Activated T-cell treated with anti-CD3 and anti-CD28 coated beads, Interleukin-2, amount 50 U/mL, for 24 hours (primary cell): ENCODE results near the gene IL1RAPL2.
"Not testable (repeated sequence)": the region's sequence is repeated elsewhere in the genome, so short reads cannot be mapped to it uniquely, and the experiment has no call there.

Source experiments
- DNase-seq: peaks from one replicate; pipeline ENCODE4 v3.0.0-alpha.2; 2020
- H3K27ac Mint-ChIP-seq: 2 replicates; pipeline ENCODE4 v1.8.0; 2020; ENCODE audit warnings: mild to moderate bottlenecking, mixed read lengths
- H3K27me3 Mint-ChIP-seq: 2 replicates; pipeline ENCODE4 v1.8.0; 2020; ENCODE audit warnings: mixed read lengths
- H3K36me3 Mint-ChIP-seq: 2 replicates; pipeline ENCODE4 v1.8.0; 2020; ENCODE audit warnings: low read depth, mixed read lengths
- H3K4me1 Mint-ChIP-seq: 2 replicates; pipeline ENCODE4 v1.8.0; 2020; ENCODE audit warnings: low read depth, mixed read lengths
- H3K4me3 Mint-ChIP-seq: 2 replicates; pipeline ENCODE4 v1.8.0; 2020; ENCODE audit warnings: mild to moderate bottlenecking, moderate library complexity, mixed read lengths
- H3K9me3 Mint-ChIP-seq: 2 replicates; pipeline ENCODE4 v1.8.0; 2020; ENCODE audit warnings: mixed read lengths

The IL1RAPL2 gene

DNA sequence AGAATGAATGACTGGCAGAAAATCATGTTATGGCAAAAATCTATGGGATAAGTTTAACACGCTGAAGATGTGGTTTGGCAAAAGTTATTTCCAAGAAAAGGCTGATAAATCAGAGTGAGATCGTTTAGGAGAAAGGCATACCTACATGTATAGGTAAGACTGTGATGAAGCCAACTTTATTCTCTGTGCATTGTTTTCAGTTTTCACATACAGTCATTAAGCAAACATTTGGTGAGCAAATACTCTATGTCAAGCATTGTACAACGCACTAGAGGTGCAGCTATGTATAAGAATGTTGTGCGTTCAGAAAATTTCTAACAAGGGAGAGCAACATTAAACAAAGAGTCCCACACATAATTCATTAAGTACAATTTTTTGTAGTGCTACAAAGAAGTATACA, 532.8 kb downstream of the IL1RAPL2 start:
- DNase-seq = no peak
- no peak overlapping the region for H3K27ac Mint-ChIP-seq
- H3K9me3 Mint-ChIP-seq = peaks cover 2% of the 10 kb centered on the region
- no peaks in the 10 kb centered on the region for H3K4me1 Mint-ChIP-seq
- H3K36me3 Mint-ChIP-seq = no peaks in the 10 kb centered on the region
- no peak overlapping the region for H3K4me3 Mint-ChIP-seq
- H3K27me3 Mint-ChIP-seq = peaks cover 14% of the 10 kb centered on the region

DNA sequence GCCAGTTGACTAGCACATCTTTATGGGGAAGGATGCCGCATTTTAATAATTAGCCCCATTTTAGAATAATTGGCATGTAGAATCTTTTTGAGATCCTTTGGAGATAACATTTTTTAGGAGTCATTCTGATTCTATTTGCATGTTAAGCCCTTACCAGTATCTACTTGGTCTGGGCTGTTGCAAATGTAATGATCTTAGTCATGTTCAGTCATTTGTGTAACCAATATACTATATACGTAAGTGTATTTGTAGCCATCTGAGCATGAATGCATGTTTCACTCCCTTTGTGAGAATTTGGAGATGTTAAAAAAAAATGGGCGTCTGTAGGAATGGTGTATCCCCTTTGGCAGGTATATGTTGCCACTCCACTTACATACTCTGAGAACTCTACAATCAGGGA, 535.4 kb downstream of the IL1RAPL2 start:
- no peak overlapping the region for H3K4me3 Mint-ChIP-seq
- H3K27ac Mint-ChIP-seq = no peak overlapping the region
- H3K9me3 Mint-ChIP-seq = peaks cover 2% of the 10 kb centered on the region
- no peaks in the 10 kb centered on the region for H3K4me1 Mint-ChIP-seq
- no peaks in the 10 kb centered on the region for H3K36me3 Mint-ChIP-seq
- peaks cover 8% of the 10 kb centered on the region for H3K27me3 Mint-ChIP-seq
- DNase-seq = no peak

DNA sequence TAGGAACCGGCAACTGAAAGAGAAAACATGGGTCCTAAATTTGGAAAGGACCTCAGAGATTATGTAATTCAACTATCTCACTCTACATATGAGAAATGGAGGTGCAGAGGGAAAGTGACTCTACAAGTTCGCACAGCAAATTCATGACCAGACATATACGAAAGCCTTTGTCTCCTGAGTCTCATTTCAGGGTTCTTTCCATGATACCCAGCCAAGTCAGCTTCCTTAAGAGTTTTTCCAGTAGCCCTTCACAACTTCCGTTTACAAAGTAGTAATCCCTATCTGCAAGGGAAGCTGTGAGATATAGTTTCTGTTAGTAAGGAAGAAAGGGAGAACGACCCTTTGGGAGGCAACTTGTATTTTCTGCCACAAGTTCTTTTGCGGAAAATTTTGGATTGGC, 543.9 kb downstream of the IL1RAPL2 start:
- no peaks in the 10 kb centered on the region for H3K36me3 Mint-ChIP-seq
- H3K27ac Mint-ChIP-seq = no peak overlapping the region

DNA sequence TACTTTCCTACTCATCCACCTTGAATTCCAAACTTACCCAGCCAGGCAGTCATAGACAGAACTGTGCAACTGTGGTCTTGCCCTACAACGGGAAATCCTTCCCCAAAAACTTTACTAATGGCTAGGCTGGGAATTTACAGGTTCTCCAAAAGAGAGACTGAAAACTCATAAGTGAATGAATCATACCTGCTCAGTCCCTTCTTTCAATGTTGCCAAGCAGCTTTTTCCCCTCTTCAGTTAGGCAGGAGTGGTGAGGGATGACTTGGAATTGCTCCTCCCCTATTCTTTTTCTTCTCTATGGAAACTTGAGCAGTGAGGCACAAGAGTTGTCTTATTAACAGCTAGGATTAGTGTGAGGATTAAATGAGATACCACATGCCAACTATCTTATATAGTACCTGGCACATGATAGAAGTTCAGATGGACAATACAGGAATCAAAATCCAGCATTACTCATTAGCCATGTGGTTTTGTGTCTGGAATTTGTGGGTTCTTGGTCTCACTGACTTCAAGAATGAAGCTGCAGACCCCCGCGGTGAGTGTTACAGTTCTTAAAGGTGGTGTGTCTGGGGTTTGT, 548.6 kb downstream of the IL1RAPL2 start:
- Mint-ChIP-seq H3K4me1 (no peaks in the 10 kb centered on the region), H3K27me3 (peaks cover 20% of the 10 kb centered on the region), H3K9me3 (no peaks in the 10 kb centered on the region), H3K27ac (no peak overlapping the region), H3K4me3 (no peak overlapping the region), H3K36me3 (no peaks in the 10 kb centered on the region)
- no peak for DNase-seq

More for the DNA sequence above, 543.9 kb downstream of the IL1RAPL2 start:
- Mint-ChIP-seq H3K27me3 (peaks cover 9% of the 10 kb centered on the region), H3K9me3 (peaks cover 6% of the 10 kb centered on the region), H3K4me1 (no peaks in the 10 kb centered on the region), H3K4me3 (no peak overlapping the region)
- no peak for DNase-seq

DNA sequence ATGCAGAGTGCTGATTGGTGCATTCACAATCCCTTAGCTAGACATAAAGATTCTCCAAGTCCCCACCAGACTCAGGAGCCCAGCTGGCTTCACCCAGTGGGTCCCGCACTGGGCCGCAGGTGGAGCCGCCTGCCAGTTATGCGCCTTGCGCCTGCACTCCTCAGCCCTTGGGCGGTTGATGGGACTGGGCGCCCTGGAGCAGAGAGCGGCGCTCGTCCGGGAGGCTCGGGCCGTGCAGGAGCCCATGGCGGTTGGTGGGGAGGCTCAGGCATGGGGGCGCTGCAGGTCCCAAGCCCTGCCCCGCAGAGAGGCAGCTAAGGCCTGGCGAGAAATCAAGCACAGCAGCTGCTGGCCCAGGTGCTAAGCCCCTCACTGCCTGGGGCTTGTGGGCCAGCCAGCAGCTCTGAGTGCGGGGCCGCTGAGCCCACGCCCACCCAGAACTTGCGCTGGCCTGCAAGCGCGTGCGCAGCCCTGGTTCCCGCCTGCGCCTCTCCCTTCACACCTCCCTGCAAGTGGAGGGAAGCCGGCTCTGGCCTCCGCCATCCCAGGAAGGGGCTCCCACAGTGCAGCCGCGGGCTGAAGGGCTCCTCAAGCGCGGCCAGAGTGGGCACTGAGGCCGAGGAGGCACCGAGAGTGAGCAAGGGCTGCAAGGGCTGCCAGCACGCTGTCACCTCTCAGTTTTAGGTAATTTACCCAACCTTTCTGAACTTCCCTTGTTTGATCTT, 549.8 kb downstream of the IL1RAPL2 start:
- H3K36me3 Mint-ChIP-seq, H3K4me3 Mint-ChIP-seq, H3K9me3 Mint-ChIP-seq, DNase-seq, H3K27ac Mint-ChIP-seq, H3K4me1 Mint-ChIP-seq: not testable (repeated sequence)
- H3K27me3 Mint-ChIP-seq = peaks cover 21% of the 10 kb centered on the region

DNA sequence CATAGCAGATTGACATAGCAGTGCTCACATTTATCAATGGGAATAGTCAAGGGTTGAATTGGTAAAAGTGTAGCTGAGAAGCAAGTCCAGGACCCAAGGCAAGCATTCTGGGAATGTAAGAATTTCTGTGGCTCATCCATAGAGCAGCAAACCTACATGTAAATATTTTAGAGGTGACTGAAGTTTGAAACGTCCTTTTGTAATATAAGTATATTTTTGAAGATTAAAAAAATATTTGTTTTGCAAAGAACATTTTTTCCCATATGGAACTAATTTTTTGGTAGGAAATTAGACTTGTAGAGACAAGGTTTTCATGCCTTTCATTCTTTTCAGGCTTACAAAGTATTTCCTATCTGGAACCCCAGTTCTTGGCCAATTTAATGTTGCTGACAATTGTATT, 550.5 kb downstream of the IL1RAPL2 start:
- H3K36me3 Mint-ChIP-seq = no peaks in the 10 kb centered on the region
- no peak overlapping the region for H3K27ac Mint-ChIP-seq
- no peaks in the 10 kb centered on the region for H3K9me3 Mint-ChIP-seq
- no peak for DNase-seq
- peaks cover 23% of the 10 kb centered on the region for H3K27me3 Mint-ChIP-seq
- no peak overlapping the region for H3K4me3 Mint-ChIP-seq
- no peaks in the 10 kb centered on the region for H3K4me1 Mint-ChIP-seq

DNA sequence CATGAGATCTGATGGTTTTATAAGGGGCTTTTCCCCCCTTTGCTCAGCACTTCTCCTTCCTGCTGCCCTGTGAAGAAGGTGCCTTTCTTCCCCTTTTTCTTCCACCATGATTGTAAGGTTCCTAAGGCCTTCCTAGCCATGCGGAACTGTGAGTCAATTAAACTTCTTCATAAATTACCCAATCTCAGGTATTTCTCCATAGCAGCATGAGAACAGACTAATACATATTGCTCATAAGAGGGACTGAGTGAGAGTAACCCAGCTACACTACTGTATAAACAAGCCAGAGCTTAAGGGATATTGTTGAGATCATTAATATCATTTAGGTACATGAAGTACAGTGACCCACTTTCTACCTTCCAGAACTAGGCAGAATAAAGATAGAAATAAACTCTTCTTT, 551.6 kb downstream of the IL1RAPL2 start:
- H3K9me3 Mint-ChIP-seq = no peaks in the 10 kb centered on the region
- peaks cover 28% of the 10 kb centered on the region for H3K27me3 Mint-ChIP-seq
- no peaks in the 10 kb centered on the region for H3K4me1 Mint-ChIP-seq
- H3K36me3 Mint-ChIP-seq = no peaks in the 10 kb centered on the region
- H3K4me3 Mint-ChIP-seq = no peak overlapping the region
- no peak for DNase-seq
- no peak overlapping the region for H3K27ac Mint-ChIP-seq

DNA sequence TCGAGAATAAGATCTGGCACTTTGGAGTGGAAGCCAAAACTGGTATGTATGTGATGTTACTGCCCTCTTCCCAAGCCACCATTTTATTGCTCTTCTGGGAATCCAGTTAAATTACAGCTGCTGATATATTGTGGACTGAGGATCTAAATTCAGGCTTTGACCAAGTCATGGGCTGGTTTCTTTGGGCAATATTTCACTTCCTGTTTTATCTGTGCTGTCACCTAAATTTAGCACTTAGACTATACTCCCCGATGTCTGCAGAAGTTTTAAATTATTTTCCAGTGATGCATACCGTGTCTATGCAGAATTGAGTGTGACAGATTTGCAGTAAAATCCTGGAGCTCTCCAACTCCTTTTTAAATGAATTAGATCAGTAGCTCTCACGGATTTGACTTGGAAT, 554.5 kb downstream of the IL1RAPL2 start:
- H3K4me1 Mint-ChIP-seq = no peaks in the 10 kb centered on the region
- H3K27me3 Mint-ChIP-seq = peaks cover 38% of the 10 kb centered on the region
- DNase-seq = no peak
- no peaks in the 10 kb centered on the region for H3K9me3 Mint-ChIP-seq
- H3K36me3 Mint-ChIP-seq = no peaks in the 10 kb centered on the region
- no peak overlapping the region for H3K27ac Mint-ChIP-seq
- no peak overlapping the region for H3K4me3 Mint-ChIP-seq

DNA sequence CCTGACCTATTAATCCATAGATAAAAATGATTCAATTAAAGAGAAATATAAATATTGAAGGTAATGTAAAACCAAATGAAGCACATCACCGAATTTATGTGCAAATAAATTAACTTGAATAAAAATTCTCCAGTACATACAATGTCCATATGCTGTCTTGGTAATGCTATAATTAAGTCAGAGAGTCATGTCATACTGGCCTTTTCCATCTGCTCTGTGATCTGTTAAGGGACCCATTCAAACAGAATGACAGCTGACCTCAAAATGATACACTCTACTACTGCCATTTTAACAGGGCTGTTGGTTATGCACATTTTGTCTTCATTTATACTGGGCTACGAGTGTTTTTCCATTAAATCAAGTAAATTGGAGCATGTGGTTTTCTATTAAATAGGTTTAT, 555.2 kb downstream of the IL1RAPL2 start:
- Mint-ChIP-seq H3K9me3 (no peaks in the 10 kb centered on the region), H3K27ac (no peak overlapping the region), H3K4me3 (no peak overlapping the region), H3K27me3 (peaks cover 38% of the 10 kb centered on the region), H3K4me1 (no peaks in the 10 kb centered on the region), H3K36me3 (no peaks in the 10 kb centered on the region)
- no peak for DNase-seq

DNA sequence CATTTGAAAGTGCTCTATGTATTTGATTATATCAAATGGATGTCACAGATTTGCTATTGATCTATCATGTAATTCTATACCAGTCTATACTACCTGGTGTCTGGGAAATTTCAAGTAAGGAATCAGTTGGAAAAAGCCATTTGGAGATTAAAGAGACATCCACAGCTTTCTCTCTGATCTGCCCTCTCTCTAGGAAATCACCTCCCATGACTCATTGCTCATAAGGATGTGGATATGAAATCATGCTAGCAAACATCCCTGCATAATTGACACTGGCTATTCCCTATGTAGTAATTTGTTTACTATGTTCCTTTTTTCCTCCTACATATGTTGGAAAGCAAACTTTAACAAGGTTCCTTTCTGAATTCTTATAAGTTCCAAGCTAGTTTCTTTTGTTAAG, 560.2 kb downstream of the IL1RAPL2 start:
- no peak for DNase-seq
- H3K27me3 Mint-ChIP-seq = peaks cover 25% of the 10 kb centered on the region
- no peaks in the 10 kb centered on the region for H3K36me3 Mint-ChIP-seq
- H3K4me3 Mint-ChIP-seq = no peak overlapping the region
- no peak overlapping the region for H3K27ac Mint-ChIP-seq
- no peaks in the 10 kb centered on the region for H3K4me1 Mint-ChIP-seq
- H3K9me3 Mint-ChIP-seq = no peaks in the 10 kb centered on the region

DNA sequence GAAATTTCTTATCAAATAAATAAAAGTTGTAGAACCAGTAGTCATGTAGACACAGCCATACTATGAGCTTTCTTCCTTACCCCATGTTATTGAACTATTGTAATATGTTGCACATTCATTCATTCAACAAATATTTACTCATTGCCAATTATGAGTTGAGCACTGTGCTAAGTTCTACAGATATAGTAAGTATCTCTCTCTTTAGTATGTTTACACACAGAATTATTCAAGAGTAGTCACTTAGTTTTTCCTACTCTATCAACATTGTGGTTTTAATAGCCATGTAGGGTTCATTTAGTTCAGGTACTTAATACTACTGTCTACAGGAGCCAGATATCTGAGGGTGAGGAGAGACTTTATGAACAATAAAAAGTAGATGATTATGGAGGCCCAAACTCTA, 568.3 kb downstream of the IL1RAPL2 start:
- Mint-ChIP-seq H3K4me1 (no peaks in the 10 kb centered on the region), H3K9me3 (no peaks in the 10 kb centered on the region), H3K36me3 (no peaks in the 10 kb centered on the region), H3K4me3 (no peak overlapping the region), H3K27ac (no peak overlapping the region), H3K27me3 (peaks cover 12% of the 10 kb centered on the region)
- no peak for DNase-seq

DNA sequence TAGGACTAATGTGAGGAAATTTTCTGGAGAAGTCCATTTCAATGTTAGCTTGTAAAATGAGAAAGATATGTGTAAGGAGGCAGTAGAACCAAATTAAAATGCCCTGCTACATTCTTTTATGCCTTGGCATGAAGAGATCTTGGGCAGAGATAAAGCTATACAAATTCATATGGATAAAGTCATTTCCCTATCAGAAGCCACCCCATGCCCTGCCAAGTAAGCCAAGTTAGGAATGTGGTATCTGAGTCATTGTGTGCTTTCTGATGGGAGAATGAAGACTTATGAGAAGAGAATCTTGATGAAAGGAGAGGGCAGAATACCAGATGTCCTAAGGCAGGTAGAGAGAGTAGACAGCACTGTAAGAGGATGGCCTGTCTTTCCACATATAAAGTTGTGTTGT, 570.8 kb downstream of the IL1RAPL2 start:
- H3K36me3 Mint-ChIP-seq = no peaks in the 10 kb centered on the region
- no peaks in the 10 kb centered on the region for H3K9me3 Mint-ChIP-seq
- no peak overlapping the region for H3K27ac Mint-ChIP-seq
- H3K4me1 Mint-ChIP-seq = no peaks in the 10 kb centered on the region
- DNase-seq = no peak
- peaks cover 7% of the 10 kb centered on the region for H3K27me3 Mint-ChIP-seq
- no peak overlapping the region for H3K4me3 Mint-ChIP-seq

DNA sequence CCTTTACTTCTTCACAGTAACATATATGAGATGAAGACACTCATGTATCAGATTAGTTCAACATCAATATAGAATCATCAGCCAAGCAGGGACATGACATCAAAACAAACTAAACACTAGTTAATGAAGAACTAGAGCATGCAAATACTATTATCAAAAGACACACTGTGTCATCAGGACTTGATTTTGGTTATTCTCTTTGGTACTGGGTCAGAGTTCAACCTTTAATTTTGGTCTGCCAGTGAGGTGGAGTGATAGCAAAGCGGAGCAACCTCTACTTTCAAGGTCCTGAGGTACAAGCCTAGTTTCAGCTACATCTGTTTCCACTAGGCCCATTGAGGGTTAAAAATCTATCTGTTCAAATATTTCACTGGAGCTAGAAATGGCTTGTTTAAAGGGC, 584.0 kb downstream of the IL1RAPL2 start:
- H3K27me3 Mint-ChIP-seq = peaks cover 15% of the 10 kb centered on the region
- no peak overlapping the region for H3K4me3 Mint-ChIP-seq

DNA sequence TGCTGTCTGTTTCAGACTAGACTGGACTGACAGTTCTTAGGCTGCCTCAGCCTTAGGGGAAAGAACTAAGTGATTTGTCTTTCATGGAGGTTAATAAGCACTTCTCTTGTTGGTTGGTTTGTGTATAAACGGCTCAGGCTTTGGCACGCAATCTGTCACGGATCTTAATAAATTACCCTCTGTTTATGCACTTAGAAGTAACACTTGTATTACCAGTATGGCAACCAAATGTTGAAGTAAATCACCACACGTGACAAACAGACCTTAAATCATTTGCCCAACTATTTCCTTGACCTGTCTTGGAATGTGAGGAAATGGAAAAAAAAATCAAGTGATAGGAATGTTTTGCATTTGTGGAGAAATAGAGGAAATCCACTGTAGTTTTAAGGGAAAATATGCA, 584.6 kb downstream of the IL1RAPL2 start:
- H3K4me1 Mint-ChIP-seq = no peaks in the 10 kb centered on the region
- H3K9me3 Mint-ChIP-seq = no peaks in the 10 kb centered on the region
- peaks cover 15% of the 10 kb centered on the region for H3K27me3 Mint-ChIP-seq
- H3K4me3 Mint-ChIP-seq = no peak overlapping the region
- no peaks in the 10 kb centered on the region for H3K36me3 Mint-ChIP-seq
- no peak overlapping the region for H3K27ac Mint-ChIP-seq
- DNase-seq = no peak

More for the DNA sequence above, 584.0 kb downstream of the IL1RAPL2 start:
- H3K9me3 Mint-ChIP-seq = no peaks in the 10 kb centered on the region
- no peaks in the 10 kb centered on the region for H3K36me3 Mint-ChIP-seq
- H3K4me1 Mint-ChIP-seq = no peaks in the 10 kb centered on the region
- no peak overlapping the region for H3K27ac Mint-ChIP-seq
- DNase-seq = no peak

DNA sequence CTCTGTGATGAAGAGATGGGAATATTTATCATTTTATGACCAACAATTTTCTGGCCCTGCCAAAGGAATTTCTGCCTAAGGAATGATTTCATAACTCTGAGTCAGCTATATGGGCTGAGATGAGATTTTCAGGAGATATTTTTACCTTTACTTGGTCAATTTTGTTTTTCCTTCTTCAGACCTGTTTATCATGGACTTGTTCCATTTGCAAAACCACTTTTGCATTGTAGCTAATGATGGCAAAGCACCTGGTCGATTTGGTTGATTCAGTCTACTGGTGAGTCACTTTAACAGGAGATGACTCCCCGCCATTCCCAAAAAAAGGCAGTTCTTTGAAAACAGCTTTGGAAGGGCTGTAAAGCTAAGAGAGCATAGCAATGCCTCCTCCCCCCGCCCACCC, 601.2 kb downstream of the IL1RAPL2 start:
- H3K27ac Mint-ChIP-seq = no peak overlapping the region
- H3K4me1 Mint-ChIP-seq = no peaks in the 10 kb centered on the region
- no peaks in the 10 kb centered on the region for H3K36me3 Mint-ChIP-seq
- H3K4me3 Mint-ChIP-seq = no peak overlapping the region
- H3K27me3 Mint-ChIP-seq = peaks cover 9% of the 10 kb centered on the region
- DNase-seq = no peak
- H3K9me3 Mint-ChIP-seq = no peaks in the 10 kb centered on the region
